Measurements from ENCODE around the gene RTP2.
"Not testable (repeated sequence)": the region's sequence is repeated elsewhere in the genome, so short reads cannot be mapped to it uniquely, and the experiment has no call there.

Gene RTP2

DNA sequence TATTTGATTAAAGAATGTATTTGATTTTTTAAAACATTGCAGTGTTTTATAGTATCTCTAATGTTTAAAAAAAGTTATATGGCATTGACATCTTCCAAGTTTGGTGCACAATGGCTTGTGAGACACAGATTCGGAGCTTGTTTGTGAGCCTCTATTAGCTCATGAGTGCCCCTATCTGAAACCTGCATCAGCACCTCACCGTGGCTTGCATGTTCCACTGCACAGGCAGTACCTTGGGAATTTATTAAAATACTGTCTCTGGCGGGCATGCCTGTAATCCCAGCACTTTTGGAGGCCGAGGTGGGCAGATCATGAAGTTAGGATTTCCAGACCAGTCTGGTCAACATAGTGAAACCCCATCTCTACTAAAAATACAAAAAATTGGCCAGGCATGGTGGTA, 6.8 kb upstream of the RTP2 start:
- no peak for DNase-seq

DNA sequence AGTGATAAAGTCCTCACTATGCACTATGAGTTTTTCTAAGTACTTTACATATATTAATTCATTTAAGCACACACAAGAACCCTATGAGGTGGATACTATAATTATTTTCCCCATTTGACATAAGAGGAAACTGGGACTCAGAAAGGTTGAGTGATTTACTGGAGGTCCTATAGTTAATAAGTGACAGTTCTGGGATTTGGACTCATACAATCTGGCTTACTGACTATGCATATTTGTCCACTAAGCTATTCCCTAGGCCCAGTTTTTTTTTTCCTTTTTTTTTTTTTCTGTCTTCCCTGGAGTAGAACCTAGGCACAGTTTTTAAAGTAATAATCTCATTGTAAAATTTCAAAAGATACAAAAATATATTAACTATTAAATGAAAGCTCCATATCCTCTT, 6.3 kb upstream of the RTP2 start:
- no peak for DNase-seq

DNA sequence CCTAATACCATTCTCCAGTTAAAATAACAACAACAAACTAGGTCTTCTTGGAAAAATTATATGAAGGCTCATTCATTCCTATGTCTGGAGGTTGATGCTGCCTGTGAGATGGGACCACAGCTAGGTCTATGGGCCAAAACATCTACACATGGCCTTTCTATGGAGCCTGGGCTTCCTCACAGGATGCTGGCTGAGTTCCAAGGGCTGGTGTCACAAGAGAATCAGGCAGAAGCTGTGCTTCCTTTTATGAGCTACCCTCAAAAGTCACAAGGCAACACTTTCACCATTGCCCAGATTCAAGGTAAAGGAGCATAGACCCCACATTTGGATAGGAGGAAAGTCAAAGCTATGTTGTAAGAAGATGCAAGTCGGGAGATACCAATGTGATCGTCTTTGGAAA, 4.6 kb upstream of the RTP2 start:
- DNase-seq = no peak

DNA sequence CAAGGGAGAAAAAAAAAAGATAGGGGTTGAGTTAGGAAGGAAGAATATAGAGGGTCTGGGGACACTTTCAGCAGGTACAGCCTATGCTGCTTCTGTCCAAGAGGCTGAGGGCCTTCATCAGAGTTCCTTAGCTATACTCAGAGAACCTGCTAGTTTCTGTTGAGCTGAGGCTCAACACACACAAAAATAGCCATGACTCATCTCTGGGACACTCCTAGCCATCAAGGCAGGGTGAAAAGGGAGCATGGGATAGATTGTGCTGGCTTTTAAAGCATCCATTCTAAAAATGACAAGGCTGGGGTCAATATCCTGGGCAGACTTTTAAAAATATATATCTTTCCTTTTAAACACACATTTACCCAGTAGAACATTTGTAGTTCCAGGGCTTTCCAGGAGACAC, 2.8 kb upstream of the RTP2 start:
- DNase-seq = no peak

DNA sequence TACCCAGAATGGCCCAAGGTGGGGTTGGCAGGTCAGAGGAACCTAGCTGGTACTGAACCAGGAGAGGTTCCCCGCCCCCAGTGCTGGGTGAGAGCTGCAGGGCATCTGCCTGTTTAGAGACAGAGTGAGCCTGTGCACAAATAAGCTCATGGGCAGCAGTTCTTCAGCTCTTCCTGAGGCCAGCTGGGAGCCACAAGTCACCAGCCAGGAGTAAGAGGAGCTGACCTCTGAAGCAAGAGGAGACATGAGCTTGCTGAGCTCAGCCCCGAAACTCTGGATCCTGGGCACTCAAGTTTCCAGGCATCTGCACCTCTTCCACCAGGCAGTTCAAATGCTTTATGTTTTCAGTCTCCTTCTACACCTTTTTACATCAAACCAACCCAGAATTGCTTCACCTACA, 2.1 kb downstream of the RTP2 start:
- DNase-seq = no peak

DNA sequence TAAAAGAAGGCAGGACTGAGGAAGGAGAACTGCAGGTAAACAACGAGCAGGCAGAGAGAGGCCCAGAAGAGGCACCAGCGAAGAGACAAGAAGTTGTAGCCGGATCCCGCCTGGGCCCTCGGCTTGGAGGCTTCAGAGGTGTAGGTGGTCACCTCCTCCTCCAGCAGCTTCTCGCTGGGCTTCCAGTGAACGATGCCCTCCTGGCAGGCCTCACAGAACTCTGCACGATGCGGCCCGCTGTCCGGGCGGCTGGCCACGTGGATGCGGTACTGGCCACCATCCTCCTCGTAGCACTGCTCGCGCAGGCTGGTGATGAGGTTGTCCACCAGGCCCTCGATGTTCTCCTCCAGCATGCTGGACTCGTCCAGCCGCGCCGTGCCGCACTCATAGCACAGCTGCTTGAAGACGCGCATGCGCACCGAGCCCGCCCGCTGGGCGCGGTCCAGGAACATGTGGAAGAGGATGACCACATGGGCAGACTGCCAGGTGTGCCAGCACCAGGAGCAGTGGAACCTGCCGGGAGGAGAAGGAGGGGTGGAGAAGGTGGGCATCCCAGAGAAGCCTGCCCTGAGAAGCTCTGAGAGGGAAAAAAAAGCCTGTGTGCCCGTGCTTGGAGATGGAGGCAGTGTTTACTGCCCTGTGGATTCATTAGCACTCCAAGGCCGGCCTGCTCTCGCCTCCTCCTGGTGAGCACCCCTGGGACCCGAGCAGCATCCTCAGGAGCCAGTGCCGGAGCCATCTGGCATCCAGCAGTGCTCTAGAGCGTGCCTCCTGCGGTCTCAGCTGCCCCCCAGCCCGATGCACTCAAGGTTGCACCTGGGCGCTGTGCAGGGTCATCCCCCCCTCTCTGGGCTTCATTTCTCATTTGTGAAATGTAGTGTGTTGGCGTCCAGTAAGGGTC, 3.6 kb downstream of the RTP2 start:
- no peak for DNase-seq

DNA sequence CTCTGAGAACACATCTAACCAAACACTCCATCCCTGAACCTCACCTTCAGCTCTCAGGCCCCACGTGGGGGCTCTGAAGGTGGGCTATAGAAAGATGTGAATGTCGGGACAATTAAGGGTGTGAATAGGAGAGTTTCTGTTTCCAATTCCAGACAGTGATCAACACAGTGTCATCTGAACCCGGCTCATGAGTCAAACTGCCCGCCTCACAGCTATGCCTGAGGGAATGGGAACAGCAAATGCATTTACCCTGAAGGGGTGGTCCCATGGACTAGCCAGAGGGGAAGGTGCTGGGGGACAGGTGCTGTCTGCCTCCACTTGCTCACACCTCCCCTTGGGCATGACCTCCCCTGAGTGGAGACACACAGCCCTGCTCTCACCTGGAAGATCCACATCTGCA, 6.3 kb downstream of the RTP2 start:
- DNase-seq = no peak

DNA sequence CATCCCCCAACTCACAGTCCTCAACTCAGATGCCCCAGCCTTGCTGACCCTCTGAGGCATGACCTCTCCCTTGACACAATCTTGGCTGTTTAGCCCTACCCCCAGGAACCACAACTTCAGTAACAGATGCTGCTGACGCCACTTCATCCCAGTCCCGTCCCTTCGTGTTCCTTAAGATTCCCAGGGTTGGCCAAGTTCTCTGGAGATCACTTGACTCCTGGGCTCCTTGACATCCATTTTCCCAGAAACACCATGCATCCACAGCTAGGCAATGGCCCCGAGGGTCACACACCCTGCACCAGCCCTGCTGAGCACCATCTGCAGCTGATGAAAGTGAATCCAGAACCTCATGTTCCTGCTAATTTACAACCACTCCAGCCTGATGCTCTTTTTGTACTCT, 6.9 kb downstream of the RTP2 start:
- no peak for DNase-seq

DNA sequence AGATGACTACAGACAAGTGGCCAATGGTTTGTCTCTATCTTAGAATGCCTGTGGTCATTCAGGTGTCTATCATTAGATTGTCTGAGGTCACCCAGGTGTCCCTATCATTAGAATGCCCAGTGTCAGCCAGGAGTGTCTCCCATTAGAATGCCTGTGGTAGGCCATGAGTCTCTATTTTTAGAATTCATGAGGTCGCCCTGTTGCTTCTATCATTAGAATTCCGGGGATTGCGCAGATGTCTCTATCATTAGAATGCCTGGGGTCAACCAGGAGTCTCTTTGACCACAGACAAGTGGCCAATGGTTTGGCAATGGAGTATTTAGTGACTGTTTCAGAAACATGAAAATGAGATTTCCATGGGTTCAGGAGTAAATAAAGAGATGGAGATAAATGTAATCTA, 7.6 kb downstream of the RTP2 start:
- no peak for DNase-seq

DNA sequence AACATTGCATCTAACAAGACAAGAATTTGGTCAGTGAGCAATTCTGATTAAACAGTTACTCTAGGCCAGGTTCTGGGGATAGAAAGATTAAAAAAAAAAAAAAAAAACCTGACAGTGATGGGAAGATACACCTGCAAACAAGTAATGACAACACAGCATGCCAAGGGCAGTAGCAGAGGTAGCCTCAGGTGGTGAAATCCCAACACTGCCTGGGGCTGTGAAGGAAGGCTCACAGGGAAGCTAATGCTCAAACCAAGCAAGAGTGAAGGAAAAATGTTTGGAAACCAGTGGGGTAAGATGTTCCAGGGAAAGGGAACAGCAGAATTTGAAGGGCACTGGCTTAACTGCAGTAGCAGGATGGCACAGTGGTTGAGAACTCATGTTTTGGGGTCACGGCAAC, 8.9 kb downstream of the RTP2 start:
- DNase-seq = no peak

DNA sequence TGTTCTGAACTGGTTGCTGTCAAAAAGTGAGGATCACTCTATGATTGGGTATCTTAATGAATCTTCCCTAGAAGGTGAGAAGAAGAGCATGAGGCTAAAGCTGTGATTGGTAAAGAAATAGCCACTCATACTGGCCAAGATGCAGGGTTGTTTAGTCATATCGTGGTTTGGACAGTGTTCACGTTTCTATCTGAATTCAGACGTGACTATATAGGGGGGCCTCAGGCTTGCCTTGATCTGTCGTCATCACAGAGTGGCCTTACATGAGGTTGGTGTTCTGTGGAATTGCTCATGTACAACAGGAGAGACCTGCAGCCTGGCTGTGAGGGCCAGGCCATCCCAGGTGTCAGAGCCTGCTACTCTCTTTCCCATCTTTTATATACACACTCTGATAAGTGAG, 12.4 kb downstream of the RTP2 start:
- no peak for DNase-seq

DNA sequence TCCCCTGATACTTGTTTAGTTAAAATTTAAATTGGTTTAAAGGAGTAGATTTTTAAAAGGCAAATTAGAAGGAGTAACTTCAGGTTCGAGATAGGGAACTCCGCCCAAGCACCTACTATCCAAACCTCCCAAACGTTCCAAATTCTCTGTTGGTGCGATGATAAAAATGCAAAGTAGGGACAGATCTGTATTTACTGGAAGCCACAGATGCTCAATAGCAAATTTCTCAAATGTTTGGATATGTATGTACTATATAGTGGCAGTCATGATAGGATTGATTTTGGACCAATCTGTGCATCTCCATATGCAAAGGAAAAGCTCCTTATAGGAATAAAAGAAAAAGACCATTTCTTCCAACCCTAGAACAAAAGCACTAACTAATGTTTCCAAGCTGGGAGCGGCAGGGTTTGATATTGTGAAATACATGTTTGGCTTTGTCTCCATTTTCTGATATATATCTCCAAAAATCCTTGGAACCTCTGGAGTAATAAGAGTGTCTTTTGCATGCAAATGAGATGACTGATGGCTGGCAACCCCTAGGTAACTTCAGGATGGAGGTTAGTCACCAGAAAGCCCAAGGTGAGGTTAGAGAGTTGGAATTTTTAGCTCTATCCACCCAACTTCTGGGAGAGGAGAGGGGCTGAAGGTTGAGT, 15.6 kb downstream of the RTP2 start:
- no peak for DNase-seq

DNA sequence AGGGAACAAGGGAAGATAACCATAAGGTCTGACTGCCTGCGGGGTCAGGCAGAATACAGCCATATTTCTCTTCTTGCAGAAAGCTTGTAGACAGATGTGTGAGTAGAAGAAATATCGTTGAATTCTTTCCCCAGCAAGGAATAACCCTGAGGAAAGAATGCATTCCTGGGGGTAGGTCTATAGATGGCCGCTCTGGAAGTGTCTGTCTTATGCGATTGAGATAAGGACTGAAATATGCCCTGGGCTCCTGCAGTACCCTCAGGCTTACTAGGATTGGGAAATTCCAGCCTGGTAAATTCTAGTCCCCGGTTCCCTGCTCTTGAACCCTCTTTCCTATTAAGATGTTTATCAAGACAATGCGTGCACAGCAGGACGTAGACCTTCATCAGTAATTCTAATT, 16.4 kb downstream of the RTP2 start:
- DNase-seq = no peak

DNA sequence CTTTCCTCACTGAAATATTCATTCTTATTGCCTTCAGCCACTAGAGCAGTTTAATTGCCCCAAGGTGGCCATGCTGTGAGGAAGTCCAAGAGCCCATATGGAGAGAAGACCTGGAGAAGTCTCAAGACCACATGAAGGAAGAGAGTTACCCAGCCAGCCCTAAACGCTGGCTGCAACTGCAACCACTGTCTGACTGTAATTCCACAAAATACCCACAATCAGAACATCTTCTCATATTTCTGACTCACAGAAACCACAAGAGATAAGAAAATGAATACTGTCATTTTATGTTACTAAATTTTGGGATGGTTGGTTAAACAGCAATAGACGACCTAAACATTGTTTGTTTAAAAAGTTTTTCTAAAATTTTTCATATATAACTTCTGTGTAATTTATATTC, 17.5 kb downstream of the RTP2 start:
- DNase-seq = no peak

DNA sequence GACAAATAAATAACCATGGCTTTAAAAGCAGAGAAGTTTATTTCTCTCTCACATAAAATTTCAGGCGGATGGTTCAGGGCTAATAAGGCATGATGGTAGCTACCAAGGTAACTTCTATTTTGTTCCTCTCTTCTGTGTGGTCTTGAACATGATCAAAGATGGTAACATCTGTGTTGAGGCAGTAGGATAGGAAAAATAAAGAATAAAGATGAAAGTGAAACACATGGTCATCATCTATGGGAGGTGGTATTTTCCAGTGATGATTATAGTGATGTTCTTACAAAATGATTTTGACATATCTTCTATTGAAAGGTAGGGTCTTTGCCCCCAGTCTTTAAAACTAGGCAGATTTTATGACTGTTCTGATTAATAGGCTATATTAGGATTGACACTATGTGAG, 17.9 kb downstream of the RTP2 start:
- DNase-seq = no peak

DNA sequence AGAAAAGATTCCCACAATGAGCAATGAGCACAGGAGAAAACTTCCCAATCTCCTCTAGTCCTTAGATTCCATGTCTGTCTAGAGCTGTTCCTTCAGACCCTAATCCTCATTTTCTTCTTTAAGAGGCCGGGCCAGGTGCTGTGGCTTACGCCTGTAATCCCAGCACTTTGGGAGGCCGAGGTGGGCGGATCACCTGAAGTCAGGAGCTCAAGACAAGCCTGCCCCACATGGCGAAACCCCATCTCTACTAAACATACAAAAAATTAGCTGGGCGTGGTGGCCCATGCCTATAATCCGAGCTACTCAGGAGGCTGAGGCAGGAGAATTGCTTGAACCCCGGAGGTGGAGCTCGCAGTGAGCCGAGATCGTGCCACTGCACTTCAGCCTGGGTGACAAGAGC, 20.6 kb downstream of the RTP2 start:
- not testable (repeated sequence) for DNase-seq

DNA sequence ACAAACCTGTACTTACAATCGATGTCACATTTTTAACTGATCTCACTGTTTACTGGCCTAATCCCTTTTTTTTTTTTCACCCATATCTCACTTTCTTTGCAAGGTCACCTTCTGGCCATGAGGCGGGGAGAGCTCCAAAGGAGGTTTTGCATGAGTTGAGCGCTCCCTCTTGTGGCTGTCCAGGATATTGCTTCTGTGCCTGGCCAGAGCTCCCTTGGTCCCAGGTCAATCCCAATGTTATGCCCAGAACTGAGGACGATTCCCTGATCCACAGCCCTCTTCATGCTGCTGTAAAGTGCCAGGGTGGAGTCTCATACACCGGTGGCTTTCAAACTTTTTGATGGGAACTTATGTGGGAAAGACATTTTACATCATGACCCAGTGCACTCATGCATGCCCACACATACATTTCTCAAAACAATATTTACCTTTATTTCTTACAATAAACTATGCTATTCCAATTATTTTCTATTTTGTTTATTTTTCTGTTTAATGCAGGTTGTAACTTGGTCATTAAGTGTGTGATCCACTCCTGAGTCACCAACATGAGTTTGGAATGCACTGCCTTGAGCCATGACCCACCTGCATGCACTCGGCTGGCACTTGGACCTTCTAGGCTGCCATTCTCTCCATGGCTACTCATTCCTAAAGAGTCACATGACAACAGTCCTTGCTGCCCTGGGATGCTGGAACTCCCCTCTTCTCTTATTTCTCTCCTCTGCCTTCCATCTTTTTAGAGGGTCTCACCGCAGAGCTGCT, 22.5 kb downstream of the RTP2 start:
- peak; percentile 36 for DNase-seq

DNA sequence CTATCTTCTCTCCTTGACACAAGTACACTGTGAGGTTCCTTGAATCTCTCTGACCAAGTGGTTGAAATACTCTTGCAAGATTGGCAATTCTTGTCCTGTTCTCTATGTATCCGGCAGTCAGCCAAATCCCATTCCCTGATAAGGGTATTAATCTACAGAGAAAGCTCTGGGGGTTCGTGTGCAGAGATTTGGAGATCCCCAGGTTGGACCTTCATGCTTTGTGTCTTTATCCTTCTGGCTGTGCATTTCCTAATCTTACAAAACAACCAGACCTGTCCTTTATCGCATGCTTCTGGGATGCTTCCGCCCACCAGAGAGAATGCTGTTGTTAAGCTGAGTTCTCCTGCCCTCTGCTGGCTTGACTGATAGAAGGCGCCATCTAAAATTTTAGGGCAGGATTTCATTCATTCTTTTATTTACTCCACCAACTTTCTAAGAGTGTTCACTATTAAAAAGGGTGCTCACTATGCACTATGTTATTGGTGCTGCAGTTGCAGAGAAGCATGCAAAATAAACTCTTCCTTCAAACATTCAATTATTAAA, 23.6 kb downstream of the RTP2 start:
- peak; percentile 26 for DNase-seq

DNA sequence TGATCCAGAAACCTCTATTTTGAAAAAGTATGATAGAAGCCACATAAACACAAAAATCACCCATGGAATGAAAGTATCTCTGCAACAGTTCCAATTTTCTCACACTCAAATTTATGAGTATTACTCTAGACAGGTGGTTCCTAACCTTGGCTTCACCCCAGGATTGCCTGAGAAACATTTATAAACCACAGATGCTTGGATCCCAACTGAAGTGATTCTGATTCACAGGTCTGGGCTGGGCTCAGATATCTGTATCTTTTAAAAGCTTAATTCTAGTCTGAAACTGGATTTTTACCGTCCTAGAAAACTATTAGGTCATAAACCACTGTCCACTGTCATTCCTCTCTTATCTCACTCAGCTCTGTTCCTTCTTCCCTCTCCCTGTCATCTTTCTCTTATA, 24.8 kb downstream of the RTP2 start:
- no peak for DNase-seq

DNA sequence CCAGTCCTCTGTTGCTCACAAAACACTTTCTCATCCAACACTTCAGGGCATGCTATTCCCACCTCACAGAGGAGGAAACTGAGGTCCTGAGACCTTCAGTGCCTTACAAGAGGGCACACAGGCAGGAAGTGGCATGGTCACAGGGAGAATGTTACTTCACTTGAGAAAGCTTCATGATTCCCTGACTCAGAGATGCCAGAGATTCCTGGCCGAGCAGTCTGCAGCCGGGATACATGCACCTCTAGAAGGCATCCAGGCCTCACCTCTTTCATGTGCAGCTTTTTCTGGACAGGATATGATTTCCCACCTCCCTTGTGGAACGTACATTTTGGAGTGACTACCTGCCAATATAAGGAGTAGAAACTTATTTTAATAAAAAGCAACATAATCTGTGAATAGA, 29.3 kb downstream of the RTP2 start:
- DNase-seq = no peak

DNA sequence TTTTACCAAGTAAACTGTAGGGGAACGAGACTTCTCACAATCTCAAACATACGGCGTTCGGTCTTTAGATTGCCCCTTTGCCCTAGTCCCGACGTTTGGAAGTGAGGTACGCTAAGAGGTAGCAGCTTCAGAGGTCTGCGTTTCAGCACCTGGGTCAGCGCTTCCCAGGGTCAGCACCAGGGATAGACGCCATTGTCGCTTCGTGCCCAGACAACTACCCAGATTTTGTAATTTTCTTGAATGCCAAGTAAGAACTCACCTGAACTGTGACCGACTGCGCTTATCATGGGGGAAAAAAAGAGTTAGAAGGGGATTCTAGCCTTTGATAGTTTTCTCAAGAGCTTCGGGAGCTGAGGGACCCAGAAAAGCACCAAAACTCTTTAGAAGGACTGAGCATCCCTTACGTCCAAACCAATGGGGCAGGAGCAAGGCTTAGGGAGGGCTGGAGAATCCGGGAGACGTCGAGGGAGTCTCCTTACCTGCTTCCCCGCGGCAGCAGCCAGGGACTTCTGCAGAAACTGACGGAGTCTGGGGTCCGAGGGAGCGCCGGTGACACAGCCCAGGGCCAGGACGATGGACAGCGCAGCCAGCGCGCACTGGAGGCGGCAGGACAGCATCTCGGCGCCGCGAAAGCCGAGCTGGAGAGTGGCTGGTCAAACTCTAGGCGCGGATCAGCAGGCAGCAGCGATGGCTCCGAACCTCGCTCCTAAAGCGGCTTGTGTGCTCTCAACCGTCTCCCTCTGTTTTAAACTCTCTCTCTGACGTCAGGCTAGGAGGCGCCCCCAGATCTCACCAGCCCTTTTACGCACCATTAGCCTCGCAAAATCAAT, 32.5 kb downstream of the RTP2 start, which contains the start of gene SST:
TSS of gene SST (minus strand) at position 720 of the 830 bp plus-strand sequence. CDS start at position 617, 103 bp downstream.
- DNase-seq = no peak

DNA sequence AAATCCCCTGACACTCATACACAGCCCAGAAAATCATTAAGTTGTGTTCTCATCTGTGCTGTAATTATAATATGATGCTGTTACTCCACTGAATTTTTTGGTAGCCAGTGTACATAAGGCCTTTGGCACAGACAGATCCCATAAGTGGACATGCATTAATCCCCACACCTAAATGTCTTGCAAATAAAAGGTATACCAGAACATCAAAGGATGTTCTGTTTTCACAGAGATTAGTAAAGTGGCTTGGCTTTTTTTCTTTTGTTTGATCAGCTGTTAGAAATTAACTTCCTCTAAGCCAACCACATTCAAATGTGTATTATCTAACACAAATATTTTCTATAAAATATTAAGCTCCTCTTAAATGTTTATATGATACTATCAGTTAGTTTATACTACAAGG, 34.8 kb downstream of the RTP2 start:
- DNase-seq = peak; percentile 4

All from NCI-H526 treated with DMSO at 0.1 percent for 48 hours (cell line).